OCI-LY1 (cell line): ENCODE data around the gene NDFIP1.

Experiments
- EZH2 ChIP-seq: fragments of 200-600 bp; sonication (generic), shearing (Covaris generic); IDR thresholded peaks from 2 replicates; pipeline ENCODE4 v1.8.0; 2017; ENCODE audit warnings: borderline replicate concordance, mixed run types, mild to moderate bottlenecking, antibody characterized with exemption, low read length, moderate library complexity, mixed read lengths
- TF ChIP-seq, protein P1 (sequence below): fragments of 200-600 bp; sonication (generic), shearing (Covaris generic); IDR thresholded peaks from 2 replicates; pipeline ENCODE4 v1.5.1; 2017; ENCODE audit warnings: mild to moderate bottlenecking, antibody characterized with exemption, low read length, moderate library complexity, mixed read lengths

DNA sequence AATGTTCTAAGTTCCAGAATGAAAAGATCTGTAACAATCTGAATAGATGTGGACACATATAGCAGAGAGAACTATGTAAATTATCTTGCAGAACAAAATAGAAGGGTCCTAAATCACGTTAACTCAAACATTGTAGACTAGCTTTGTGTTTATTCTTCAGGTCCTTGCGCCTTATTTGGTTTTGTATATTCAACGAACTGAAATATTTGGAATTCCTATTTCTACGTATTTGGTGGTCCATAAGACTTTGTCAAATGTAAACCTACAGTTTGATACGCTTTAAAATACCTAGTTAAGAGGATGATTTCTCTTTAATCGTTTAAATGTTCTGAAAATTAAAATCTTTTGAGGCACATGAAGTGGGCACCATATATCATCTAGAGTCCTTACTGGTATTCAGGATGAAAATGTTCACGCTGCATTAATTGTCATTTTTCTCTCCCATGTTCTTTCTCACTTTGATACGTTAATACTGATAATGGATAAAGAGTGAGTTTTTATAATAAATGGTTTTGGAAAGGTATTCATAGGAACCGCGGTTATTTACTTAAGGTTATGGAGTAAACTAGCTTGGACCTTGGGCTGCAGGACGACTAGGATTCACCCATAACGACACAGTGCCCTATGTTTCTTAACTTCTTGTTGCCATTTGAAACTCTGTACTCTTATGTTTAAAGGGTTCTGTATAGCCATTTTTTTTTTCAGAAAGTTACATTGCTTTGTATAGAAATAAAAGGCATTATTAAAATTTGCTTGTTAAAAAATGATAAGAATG, 45.3 kb downstream of the NDFIP1 start:
- TF ChIP-seq, protein P1, sequence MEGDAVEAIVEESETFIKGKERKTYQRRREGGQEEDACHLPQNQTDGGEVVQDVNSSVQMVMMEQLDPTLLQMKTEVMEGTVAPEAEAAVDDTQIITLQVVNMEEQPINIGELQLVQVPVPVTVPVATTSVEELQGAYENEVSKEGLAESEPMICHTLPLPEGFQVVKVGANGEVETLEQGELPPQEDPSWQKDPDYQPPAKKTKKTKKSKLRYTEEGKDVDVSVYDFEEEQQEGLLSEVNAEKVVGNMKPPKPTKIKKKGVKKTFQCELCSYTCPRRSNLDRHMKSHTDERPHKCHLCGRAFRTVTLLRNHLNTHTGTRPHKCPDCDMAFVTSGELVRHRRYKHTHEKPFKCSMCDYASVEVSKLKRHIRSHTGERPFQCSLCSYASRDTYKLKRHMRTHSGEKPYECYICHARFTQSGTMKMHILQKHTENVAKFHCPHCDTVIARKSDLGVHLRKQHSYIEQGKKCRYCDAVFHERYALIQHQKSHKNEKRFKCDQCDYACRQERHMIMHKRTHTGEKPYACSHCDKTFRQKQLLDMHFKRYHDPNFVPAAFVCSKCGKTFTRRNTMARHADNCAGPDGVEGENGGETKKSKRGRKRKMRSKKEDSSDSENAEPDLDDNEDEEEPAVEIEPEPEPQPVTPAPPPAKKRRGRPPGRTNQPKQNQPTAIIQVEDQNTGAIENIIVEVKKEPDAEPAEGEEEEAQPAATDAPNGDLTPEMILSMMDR = no peak
- no peak for TF ChIP-seq EZH2
